GM12875 (cell line): ENCODE measurements around the gene PIK3IP1.

Experiments used
- H3K4me3 ChIP-seq: one replicate; pipeline ENCODE4 v1.5.1; 2011; ENCODE audit warnings: low read depth, low read length, control low read depth
- CTCF ChIP-seq: IDR thresholded peaks from 2 replicates; pipeline ENCODE4 v1.5.1; 2011; ENCODE audit warnings: low read depth, mild to moderate bottlenecking, control low read depth, inconsistent platforms, low read length, moderate library complexity, borderline replicate concordance; ENCODE audit not compliant: insufficient read depth

Gene PIK3IP1, protein sequence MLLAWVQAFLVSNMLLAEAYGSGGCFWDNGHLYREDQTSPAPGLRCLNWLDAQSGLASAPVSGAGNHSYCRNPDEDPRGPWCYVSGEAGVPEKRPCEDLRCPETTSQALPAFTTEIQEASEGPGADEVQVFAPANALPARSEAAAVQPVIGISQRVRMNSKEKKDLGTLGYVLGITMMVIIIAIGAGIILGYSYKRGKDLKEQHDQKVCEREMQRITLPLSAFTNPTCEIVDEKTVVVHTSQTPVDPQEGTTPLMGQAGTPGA

GRCh38 chr22:31292236-31292989 lies at the start of gene PIK3IP1:
Gene PIK3IP1, minus strand, starts transcription at chr22:31292488. Its CDS starts 144 bp downstream, at chr22:31292344.
- peak within 1 kb of the TSS; percentile 72 for H3K4me3 ChIP-seq
- TF ChIP-seq CTCF: peak; percentile 40; the same call in 1 of the 2 replicates

GRCh38 chr22:31341386-31342088 lies 49.2 kb upstream of the PIK3IP1 start:
- no peak for TF ChIP-seq CTCF
- no peak overlapping the region for H3K4me3 ChIP-seq

GRCh38 chr22:31340765-31341247 lies 48.5 kb upstream of the PIK3IP1 start:
- H3K4me3 ChIP-seq: no peak overlapping the region
- TF ChIP-seq CTCF: no peak

- TF ChIP-seq CTCF: no peak
- H3K4me3 ChIP-seq: no peak overlapping the region
Observed at GRCh38 chr22:31340360-31340759, 48.1 kb upstream of the PIK3IP1 start.

DNA sequence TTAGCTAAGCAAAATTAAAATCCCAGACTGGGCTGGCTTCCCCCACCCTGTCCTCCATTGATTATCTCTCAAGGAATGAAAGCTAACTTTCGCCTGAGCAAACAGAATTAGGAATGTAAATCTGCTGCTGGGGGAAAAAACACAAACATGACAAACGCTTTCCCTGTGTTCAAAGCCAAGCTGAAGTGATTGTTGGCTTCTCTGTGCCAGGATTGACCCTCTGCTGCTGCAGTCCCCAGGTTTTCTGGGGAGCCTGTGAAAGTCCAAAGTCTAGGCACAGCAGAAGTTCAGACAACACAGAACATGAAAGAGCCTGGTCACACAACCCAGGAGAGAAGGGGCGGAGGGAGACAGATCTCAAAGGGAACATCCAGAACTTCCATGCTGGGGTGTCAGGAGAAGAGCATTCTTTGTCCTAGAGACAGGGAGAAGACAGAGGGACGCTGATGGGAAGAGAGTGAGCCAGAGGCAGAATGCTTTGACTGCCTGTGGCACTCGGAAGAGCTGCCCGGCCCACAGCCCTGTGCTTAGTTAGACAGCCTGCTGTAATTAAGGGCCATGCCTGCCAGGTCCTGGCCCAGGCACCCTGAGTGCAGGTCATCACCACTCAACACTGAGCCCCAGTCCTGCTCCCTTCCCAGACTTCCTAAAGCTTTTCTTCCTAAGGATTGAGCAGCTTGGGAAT lies 47.0 kb upstream of the PIK3IP1 start:
- H3K4me3 ChIP-seq: no peak overlapping the region
- TF ChIP-seq CTCF: no peak

GRCh38 chr22:31337178-31337577 lies 44.9 kb upstream of the PIK3IP1 start:
- H3K4me3 ChIP-seq: no peak overlapping the region
- TF ChIP-seq CTCF: no peak
